Midbrain (tissue), 1 donor: ENCODE results near the gene MRM2.
"Not testable (repeated sequence)": the region's sequence is repeated elsewhere in the genome, so short reads cannot be mapped to it uniquely, and the experiment has no call there.

ENCODE experiments used
- DNase-seq: peaks from one replicate; lab custom pipeline; 2025; lab: John Stamatoyannopoulos, UW

Gene MRM2

GRCh38 chr7:2241580-2242540 lies at the start of gene MRM2, which contains the start of gene NUDT1:
MRM2 (minus strand) TSS chr7:2242205; CDS start chr7:2242169, 36 bp downstream.
NUDT1 (plus strand) TSS chr7:2242226; CDS start chr7:2244575, 2,349 bp downstream.
- peak; percentile 88 for DNase-seq

DNA sequence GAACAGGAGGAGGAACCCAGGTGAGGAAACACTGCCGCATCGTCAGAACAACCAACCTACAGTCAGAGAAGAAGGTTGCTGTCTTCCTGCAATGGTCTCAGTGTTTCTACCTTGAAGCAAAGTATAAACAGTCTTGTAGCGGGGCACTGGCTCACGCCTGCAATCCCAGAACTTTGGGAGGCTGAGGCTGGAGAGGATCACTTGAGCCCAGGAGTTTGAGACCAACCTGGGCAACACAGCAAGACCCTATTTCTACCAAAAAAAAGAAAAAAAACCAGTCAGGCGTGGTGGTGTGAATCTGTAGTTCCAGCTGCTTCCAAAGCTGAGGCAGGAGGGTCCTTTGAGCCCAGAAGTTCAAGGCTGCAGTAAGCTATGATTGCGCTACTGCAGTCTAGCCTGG lies 48.9 kb upstream of the MRM2 start:
- DNase-seq = no peak

DNA sequence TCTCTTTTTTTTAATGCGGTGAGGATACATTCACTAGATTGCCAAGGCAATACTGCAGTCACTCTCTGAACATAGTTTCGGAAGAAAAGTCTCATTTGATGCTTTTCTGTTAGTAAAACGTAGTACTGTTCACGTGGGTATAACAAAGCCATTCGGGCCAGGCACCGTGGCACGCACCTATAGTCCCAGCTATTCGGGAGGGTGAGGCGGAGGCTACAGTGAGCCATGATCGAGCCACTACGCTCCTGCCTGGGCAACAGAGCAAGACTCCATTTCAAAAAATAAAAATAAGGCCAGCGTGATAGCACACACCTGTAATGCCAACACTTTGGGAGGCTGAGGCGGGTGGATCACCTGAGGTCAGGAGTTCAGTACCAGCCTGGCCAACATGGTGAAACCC lies 47.6 kb upstream of the MRM2 start:
- no peak for DNase-seq

DNA sequence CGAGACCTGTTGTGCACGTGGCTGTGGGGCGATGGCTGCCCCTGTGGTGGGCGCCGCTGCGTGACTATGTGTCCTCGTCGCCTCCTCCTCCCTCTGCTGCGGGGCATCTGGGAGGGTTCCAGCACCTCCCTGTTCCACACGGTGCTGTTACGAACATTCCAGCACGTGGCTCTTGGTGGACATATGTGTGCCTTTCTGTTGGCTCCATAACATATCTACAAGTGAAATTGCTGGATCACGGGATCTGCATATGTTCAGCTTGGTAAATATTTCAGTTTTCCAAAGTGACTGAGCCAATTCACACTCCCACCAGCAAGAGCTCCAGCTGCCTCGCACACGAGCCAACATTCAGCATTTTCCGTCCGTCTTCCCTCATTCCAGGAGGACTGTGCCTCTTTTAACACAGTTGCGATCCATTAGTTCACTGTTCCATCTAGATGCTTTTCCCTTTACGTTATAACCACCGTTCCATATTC lies 47.1 kb upstream of the MRM2 start:
- no peak for DNase-seq

- DNase-seq = no peak
Measured at GRCh38 chr7:2288503-2288902, 46.5 kb upstream of the MRM2 start.

GRCh38 chr7:2287745-2288144 lies 45.7 kb upstream of the MRM2 start:
- DNase-seq = no peak

GRCh38 chr7:2283074-2283473 lies 41.1 kb upstream of the MRM2 start:
- no peak for DNase-seq

DNA sequence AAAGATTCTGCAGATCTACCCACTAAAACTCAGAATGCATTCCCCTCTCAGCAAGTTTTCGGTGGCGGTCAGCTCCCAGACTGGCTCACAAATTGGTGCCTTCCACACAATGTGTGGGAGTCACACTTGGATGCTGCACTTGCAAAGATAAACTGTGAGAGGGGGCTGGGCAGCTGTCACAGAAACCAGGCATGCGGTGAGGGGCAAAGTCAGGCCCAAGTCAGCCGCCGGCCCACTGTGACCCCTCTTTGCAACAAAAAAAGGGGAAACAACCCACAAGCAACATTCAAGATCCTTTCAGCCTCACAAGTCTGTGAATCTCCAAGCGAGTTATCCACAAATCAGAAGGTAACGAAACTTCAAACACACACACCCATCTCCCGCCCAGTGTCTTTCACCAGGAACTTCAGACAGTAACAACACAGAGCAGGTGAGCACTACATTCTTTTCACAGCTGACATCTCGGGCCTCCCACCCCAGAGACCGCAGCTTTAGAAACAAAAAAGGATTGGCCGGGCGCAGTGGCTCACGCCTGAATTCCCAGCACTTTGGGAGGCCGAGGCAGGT lies 40.3 kb upstream of the MRM2 start:
- no peak for DNase-seq

DNA sequence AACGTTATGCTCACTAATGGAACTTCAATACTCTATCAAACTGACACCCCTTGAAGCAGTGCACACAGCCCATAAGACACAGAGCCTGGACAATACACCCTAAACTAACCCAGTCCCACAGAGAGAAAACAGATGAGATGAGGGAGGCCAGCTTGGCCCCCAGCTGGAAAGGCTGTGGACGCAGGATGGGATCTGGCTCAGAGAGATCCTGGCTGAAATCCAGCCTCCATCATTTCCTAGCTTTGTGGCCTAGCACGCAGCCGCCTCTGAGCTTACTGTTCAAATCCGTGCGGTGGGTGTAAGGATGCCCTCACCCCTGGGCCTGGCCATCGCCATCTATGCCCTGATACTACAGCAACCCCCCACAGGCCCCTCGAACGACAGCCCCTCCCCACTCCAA lies 39.5 kb upstream of the MRM2 start:
- peak; percentile 9 for DNase-seq

GRCh38 chr7:2280424-2280823 lies 38.4 kb upstream of the MRM2 start:
- DNase-seq = no peak

GRCh38 chr7:2279896-2280295 lies 37.9 kb upstream of the MRM2 start:
- no peak for DNase-seq

DNA sequence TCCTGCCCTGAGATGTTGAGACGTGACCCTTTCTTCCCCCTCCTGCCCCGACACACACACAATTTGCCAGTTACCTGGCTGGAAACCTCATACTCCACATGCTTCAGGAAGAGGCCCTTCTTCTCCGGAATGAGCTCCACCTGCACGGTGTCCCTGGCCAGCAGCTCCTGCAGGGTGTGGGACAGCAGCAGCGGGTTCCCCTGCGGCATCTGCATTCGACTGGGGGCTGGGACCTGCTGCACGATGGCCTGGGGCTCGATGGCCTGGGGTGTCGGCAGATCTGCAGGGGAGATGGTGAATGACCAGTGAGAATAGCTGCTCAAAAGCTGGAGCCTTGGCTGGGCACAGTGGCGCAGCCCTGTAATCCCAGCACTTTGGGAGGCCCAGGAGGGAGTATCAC lies 36.0 kb upstream of the MRM2 start:
- DNase-seq = no peak

DNA sequence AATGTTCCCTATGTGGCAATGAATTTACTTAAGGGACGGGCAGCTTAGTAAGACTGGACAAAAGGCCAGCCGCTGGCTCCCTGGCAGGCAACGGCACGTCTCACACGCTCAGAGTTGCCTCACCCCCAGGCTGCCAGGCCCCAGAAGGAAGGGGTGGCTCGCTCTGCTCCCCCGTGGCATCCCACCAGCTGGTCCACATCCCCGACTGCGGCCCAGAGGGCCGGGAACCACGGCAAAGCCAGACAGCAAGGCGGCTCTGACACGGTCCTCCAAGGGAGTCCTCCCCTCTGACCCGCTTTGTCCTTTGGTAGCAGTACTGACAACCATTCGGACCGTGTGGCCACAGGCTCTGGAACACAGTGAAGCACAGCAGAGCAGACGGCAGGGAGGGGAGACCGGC lies 34.1 kb upstream of the MRM2 start:
- no peak for DNase-seq

- DNase-seq = no peak
Measured at GRCh38 chr7:2275101-2275500, 33.1 kb upstream of the MRM2 start.

- DNase-seq = no peak
Measured at GRCh38 chr7:2274666-2275065, 32.7 kb upstream of the MRM2 start.

DNA sequence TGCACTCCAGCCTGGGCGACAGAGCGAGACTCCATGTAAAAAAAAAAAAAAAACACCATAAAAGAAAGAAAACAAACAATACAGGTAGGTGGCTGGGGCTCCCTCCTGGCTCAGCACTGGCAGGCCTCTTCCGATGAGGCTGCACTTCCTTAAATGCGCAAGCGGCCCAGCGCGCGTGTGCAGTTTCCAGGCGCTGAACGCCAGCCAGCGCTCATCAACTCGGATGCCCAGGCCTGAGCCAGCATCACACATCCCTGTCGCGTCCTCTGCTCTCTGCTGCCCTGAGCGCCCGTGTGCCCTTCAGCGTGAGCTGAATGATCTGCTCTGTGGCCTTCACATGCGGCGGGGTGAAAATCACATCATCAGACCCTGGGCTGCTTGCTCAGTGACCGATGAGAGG lies 31.9 kb upstream of the MRM2 start:
- no peak for DNase-seq

DNA sequence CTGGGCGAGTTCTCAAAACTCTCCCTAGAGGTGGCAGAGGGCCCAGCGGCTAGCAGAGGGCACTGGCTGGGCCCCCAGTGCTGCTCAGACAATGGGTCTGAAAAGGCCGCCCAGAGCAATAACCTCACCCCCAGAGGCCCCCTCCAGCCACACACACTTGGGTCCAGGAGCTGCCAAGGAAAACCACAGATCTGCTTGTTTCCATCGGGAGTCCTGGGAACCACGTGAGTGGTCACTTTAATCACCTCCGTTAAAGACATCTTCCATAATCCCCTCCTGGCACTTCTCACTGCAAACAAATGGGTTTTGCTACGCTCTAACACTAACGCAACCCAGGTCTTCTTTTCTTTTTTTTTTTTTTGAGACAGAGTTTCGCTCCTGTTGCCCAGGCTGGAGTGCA lies 30.0 kb upstream of the MRM2 start:
- DNase-seq = peak; percentile 22

DNA sequence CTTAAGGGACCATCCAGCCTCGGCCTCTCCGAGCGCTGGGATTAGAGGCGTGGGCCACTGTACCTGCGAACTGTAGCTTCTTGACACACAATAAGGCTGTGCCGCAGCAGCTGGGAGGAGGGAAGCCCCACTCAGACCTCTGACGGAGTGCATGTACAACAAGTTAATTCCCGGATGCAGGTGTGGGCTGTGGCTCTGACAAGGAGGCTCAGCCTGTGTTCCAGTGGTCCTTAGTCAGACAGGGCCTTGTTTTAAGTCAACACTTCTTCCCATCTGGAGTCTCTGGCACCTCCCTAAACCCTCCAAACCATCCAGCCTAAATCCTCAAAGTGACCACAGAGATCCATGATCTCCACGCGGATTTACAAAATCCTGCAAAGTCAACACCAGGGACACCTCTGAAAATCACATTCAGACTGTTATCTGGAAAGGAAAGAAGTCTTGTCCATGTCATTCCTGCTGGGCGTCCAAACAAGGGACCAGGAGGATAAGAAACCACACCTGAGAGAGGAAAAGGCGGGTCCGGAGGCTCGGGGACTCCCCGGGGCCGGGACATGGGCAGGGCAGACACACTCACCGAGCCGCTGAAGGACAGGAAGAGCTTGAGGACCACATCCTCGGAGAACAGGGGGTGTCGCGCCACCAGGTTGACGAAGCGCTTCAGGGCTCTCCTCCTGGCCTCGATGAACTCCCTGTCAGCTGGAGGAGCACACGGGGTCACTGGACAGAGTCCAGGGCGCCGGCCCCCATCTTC lies 29.4 kb upstream of the MRM2 start:
- DNase-seq = no peak

DNA sequence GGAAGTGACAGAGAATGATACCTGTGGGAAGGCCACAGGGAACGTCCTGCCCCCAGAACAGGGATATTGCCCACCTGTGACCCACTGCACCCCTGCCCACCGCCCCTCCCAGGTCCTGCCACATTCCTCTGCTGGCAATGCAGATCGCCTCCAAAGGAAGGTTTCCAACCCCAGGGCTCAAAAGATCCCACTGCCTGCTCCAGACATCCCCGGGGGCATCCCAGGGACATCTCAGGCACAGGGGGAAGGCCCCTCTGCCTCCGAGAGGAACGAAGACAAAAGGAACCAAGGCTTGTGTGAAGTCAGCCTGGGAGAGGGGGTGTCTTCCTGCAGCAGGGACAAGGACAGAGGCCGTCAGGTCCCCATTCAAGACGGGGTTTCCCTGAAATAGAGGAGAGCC lies 28.5 kb upstream of the MRM2 start:
- no peak for DNase-seq

GRCh38 chr7:2269991-2270460 lies 28.0 kb upstream of the MRM2 start:
- no peak for DNase-seq

DNA sequence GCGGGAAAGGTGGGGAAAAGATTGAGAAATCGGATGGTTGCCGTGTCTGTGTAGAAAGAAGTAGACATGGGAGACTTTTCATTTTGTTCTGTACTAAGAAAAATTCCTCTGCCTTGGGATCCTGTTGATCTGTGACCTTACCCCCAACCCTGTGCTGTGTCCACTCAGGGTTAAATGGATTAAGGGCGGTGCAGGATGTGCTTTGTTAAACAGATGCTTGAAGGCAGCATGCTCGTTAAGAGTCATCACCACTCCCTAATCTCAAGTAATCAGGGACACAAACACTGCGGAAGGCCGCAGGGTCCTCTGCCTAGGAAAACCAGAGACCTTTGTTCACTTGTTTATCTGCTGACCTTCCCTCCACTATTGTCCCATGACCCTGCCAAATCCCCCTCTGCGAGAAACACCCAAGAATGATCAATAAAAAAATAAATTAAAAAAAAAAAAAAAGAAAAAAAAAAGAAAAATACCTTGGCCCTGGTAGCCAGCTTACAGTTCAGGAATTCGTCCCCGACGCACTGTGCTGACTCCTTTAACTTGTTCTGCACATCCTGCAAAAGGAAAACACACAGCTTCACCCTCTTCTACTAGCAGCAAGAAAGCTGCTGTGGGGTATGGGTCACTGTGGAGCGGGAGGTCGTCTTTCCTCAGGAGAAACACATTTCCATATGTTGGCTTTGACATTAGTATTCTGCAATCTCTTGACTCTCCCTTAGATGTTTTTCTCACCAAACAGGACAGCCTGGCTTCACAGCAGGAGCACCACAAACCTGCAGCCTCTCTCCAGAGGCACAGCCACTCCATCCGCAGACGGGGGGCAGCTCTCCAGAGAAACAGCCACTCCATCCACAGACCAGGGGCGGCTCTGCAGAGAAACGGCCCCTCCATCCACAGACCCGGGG lies 27.3 kb upstream of the MRM2 start:
- DNase-seq = not testable (repeated sequence)
